Measurements from ENCODE around the gene EFCAB10.

GRCh38 chr7:105538339-105538738, 43.0 kb downstream of the EFCAB10 start:
- TF ChIP-seq CTCF (conservative IDR thresholded peaks at IDR 0.05) (no peak), EZH2 (IDR thresholded peaks at IDR 0.05; ENCODE audit: low read depth) (no peak)

All from PC-9 (cell line).